ENCODE measurements around the gene ACO2.
"Not testable (repeated sequence)": the region's sequence is repeated elsewhere in the genome, so short reads cannot be mapped to it uniquely, and the experiment has no call there.

ACO2 gene

GRCh38 chr22:41568811-41569210 is 99.9 kb downstream of the ACO2 start:
- no peak for DNase-seq (ENCODE audit: low spot score)

- no peak for DNase-seq (ENCODE audit: low spot score)
Measured at GRCh38 chr22:41570221-41570620, 101.3 kb downstream of the ACO2 start.

GRCh38 chr22:41571786-41572185 is 102.9 kb downstream of the ACO2 start:
- no peak for DNase-seq (ENCODE audit: low spot score)

- DNase-seq (ENCODE audit: low spot score), result not testable (repeated sequence)
Measured at GRCh38 chr22:41572305-41572704, 103.4 kb downstream of the ACO2 start.

GRCh38 chr22:41573677-41574076 is 104.8 kb downstream of the ACO2 start:
- DNase-seq (ENCODE audit: low spot score), result no peak

- no peak for DNase-seq (ENCODE audit: low spot score)
Measured at GRCh38 chr22:41574847-41575381, 106.0 kb downstream of the ACO2 start.

- no peak for DNase-seq (ENCODE audit: low spot score)
Measured at GRCh38 chr22:41575533-41575932, 106.6 kb downstream of the ACO2 start.

GRCh38 chr22:41576877-41577276 is 108.0 kb downstream of the ACO2 start:
- DNase-seq (ENCODE audit: low spot score), result no peak

GRCh38 chr22:41578114-41578513 is 109.2 kb downstream of the ACO2 start:
- no peak for DNase-seq (ENCODE audit: low spot score)

Measured in pons (tissue), 1 donor.